NK-92 (cell line): Measurements from ENCODE around the gene HTR1E.
"Not testable (repeated sequence)": the region's sequence is repeated elsewhere in the genome, so short reads cannot be mapped to it uniquely, and the experiment has no call there.

Source experiments
- DNase-seq: peaks from one replicate; lab custom pipeline; 2025; ENCODE audit not compliant: unreplicated experiment; lab: John Stamatoyannopoulos, UW

HTR1E gene, protein sequence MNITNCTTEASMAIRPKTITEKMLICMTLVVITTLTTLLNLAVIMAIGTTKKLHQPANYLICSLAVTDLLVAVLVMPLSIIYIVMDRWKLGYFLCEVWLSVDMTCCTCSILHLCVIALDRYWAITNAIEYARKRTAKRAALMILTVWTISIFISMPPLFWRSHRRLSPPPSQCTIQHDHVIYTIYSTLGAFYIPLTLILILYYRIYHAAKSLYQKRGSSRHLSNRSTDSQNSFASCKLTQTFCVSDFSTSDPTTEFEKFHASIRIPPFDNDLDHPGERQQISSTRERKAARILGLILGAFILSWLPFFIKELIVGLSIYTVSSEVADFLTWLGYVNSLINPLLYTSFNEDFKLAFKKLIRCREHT

DNA sequence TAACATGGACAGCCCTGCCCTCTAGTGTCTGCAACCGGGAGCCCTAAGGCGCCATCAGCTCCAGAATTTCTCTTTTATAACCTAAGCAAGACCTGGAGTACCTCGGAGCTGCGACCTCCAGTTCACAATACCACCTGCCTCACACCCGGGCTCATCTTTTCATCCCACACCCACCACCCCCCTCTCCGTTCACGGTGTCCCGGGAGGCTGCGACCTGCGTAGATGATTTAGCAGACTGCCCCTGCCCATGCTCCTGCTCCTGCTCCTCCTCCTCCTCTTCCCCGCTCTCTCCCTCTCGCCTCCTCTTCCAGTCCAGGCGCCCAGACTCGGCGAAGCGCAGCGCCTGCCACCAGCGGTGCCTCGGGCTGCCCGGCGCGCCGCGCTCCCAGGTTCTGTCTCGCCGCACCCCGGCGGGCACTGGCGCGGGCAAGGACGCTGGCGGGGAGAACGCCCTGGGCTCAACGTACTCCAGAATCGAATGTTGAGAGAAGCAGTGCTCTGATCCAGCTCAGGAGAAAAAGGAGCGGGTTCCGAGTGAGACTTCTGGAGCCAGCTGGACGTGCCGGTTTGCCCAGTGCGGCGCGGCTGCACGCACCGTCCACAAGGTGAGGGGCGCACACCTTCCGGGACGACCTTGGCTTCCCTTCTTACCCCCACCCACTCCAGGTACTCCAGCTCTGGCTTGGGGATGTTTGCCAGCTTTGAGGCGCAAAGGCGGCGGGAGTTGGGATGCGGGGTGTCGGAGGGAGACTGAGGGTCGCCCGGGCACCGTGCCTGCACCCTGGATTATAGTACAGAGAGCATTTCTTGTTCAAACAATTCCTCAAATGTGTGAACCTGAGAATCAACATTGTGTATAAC is at the start of gene HTR1E:
HTR1E (plus strand) TSS at position 310 of the 861 bp plus-strand sequence. CDS start 77,807 bp downstream, outside the sequence.
- DNase-seq, result no peak

DNA sequence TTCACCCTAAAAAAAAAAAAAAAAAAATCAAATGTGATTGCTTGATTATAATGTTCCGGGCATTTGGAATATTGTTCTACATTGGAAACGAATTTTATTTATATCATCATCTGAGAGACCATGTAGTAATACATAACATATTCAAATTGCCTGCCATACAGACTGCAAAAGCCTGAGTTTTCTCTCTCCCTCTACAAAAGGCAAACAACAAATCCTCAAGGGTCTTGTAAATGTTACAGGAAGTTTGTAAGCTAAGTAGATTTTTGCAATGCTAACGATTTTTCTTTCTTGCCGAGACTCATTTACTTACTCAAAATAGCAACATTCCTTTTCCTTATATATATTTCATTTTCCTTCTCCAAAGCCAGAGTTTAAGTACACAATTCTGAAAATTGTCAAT is 49.0 kb upstream of the HTR1E start:
- DNase-seq, result no peak

DNA sequence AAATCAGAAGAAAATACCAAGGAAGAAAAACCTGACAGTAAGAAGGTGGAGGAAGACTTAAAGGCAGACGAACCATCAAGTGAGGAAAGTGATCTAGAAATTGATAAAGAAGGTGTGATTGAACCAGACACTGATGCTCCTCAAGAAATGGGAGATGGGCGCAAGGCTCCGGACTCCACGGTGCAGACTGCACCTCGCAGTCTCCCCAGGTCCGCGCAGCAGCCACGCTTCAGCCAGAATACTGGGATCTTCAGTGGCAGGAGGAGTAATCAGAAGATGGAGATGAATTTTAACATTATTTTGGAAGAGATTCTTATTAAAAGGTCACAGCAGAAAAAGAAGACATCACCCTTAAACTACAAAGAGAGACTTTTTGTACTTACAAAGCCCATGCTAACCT is 40.1 kb upstream of the HTR1E start:
- not testable (repeated sequence) for DNase-seq

DNA sequence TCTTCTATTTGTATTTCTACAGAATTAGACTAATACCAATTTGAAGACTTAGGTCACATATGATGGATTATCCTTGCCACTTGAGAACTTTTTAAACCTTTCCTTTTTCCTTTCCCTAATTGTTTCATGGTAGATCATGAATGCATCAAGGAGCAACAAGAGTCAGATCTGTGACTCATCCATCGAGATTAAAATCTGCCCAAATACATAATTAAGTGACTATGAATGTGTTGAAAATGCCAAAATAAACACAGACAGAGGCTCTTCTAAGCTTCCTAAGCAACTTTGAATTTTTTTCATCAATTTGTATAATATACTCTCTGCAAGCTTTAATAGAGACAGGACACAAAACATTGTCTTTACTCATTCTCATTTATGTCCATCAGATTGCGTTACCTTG is 23.5 kb upstream of the HTR1E start:
- DNase-seq, result no peak

DNA sequence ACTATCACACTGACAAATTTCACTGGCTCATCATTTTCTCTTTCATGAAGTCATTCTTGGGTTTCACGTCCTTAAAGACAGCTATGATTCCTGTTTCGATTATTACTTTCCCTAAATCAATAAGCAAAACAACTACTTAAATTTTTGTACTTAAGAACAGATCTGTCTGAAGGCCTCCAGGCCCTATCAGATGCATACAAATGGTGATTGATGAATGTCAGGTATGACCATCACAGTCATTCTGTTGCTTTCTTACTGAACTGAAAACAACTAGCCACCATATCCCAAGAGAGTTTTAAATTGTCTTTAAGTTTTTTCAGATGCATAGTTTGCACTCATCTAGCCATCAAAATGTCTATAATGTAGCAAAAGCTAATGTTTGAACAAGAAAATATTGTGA is 20.9 kb upstream of the HTR1E start:
- no peak for DNase-seq

DNA sequence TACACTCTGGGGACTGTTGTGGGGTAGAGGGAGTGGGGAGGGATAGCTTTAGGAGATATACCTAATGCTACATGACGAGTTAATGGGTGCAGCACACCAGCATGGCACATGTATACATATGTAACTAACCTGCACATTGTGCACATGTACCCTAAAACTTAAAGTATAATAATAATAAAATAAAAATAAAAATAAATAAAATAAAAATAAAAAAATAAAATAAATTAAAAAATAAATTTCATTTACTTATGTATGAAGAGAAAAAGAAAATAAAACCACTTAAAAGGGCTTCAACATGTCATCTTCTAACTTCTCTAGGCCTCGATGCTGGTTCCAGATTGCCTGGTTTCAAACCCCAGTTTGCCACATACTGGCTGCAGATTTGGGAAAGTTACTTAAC is 10.2 kb upstream of the HTR1E start:
- DNase-seq, result not testable (repeated sequence)

DNA sequence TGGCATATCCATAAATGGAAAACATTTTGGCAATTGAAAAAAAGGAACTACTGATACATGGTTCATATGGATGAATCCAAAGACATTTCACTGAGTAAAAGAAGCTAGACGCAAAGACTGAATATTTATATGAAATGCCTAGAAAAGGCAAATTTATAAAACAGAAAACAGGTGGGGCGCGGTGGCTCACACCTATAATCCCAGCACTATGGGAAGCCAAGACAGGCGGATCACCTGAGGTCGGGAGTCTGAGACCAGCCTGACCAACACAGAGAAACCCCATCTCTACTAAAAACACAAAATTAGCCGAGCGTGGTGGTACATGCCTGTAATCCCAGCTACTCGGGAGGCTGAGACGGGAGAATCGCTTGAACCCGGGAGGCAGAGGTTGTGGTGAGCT is 9.5 kb upstream of the HTR1E start:
- DNase-seq, result not testable (repeated sequence)

DNA sequence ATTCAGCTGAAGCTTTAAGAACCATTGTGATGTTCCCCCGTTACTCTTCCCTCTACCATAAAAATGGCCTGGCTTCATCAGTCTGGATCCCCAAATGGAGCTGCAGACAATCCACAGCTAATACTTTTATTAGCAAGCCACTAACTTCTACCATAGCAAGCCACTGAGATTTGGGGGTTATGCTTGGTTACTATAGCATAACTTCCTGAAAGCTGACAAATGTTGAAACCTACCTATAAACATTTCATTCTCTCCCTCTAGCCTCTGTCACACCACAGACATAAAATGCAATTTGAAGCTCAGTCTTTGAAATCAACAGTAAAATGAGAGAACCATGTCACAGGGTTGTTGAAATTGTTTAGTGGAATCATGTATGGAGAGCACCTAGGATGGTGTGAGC is 3.0 kb upstream of the HTR1E start:
- no peak for DNase-seq

DNA sequence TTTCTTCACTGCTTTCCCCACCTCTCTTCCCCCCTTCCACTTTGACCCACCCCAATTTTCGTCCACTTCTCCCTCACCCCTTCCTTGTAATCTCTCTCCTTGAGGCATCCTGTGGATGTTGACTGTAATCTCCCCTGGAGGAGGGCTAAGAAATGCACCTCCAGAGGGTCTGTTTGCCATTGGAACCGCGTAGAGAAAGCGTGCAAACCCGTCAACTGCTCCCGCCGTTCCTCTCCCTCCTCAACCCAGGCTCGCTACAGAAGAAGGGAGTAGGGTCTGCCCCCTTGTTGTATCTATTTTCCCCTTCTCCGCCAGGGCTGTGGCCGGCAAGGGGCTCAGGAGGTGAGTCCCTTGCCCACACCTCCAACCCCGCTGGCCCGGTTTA is 502 bp upstream of the HTR1E start:
- DNase-seq, result no peak

DNA sequence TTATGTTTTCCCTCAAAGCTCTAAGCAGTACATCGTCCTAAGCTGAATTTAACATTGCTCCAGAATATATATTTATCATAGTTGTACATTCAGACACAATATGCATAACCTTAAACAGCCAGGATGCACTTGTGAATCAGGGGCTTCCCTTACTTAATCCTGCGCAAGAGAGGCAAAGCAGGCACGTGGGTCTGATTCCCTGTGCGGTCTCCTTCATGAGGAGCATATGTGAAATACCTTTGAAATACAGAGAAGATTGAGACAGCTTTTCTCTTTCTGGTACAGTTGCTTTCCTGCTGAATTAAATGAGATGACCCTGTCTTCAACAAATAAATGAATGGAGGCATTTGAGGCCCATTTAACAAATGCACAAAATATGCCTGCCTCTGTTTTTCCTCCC is 1.5 kb downstream of the HTR1E start:
- DNase-seq, result no peak

DNA sequence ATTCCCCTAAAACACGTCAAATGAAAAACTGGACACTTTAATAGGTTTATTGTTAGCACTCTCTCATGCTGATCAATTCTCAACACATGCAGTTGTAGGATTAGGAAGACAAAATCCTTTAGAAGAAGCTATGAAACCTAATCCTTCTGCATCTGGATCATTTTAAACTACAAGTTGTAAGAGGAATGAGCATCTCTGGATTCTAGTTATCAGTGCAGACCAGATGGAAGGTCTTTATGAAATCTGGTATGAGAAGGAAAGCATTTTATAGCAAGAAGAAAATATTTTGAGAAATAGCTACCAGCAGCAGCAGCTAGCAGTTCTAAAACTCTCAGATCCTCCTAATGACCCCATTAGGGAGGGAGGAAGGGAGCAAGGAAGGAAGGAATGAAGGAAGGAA is 4.1 kb downstream of the HTR1E start:
- DNase-seq, result no peak

DNA sequence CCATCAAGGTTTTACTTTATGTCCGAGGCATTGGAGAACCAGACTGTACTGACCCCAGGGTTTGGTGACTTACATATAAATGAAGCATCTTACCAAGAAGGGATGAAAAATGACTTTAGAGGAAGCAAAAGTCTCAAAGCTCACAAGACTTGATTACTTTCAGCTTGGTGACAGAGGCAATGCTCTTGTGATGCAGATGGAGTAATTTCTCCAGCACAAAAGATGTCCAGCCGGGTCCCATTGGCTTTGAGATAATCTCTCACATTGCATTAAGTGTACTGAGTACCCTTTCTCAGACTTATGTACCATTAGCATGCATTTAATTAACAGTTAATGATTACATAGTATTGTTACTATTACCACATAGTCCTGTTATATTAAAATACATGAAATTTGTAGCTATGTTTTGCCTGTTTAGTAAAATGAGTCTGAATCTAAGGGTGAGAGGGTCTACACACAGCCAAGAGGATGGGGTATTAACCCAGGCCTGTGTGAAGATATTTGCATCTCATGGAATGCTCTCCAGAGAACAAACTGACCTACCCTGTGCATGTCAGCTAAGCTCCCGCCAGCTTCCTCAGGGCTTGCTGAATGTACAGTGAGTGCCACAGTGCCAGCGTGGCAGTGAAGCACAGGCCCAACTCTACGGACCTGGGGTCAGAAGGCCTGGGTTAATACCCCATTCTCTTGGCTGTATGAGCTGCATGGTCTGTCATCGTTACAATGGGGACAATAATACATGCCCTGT is 5.6 kb downstream of the HTR1E start:
- no peak for DNase-seq

DNA sequence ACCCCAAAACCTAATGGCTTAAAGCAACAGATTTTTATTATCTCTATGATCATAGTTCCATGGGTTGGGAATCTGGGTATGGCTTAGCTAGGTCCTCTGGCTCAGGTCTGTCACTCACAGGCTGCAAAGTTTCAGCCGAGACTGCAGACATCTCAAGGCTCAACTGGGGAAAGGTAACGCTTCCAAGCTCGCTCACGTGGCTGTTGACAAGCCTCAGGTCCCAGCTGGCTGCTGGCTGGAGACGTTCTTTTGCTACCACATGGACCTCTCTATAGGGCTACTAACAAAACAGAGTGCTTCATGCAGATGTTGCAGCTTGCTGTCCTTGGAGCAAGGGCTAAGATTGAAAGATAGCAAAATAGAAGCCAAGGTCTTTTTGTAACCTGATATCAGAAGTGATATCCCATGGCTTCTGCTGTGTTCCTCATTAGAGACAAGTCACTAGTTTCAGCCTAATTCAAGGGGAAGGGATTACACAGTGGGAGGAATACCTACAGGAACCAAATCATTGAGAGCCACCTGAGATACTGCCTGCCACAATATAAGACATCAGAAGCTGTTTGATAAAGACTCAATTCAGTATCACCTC is 6.6 kb downstream of the HTR1E start:
- no peak for DNase-seq

DNA sequence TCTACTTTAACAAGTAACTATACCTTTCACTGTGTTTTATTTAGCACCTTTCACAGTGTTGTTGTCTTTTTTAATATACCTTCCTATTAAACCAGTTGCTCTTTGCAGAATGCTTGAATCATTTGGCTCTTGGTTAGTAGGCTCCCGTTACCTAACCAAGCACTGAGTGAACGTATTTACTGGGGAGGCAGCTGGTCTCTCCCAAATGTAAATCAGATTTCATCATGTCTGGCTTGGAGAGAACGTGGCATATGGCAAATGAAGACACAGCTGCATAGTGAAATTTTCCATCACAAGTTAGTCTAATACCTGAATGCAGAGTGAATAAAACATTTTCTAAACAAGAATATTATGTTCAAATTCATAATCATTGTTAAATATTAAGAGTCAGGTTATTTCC is 12.4 kb downstream of the HTR1E start:
- DNase-seq, result no peak

DNA sequence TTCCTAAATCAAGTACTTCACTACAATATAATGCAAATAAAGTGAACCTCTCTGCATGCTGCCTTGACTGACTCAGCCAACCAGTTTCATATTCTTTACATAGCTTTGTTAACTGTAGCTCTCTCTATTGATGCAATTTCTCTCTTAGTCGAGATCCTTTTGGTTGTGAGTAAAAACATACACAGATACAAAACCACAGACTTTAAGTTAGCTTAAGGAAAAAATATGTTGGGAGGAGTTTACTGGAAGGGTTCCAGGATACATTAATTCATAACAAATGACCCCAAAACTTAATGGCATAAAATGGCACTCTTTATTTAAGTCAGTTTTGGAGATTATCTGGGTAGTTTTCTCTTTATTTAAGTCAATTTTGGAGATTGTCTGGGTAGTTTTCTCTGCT is 15.7 kb downstream of the HTR1E start:
- DNase-seq, result no peak

DNA sequence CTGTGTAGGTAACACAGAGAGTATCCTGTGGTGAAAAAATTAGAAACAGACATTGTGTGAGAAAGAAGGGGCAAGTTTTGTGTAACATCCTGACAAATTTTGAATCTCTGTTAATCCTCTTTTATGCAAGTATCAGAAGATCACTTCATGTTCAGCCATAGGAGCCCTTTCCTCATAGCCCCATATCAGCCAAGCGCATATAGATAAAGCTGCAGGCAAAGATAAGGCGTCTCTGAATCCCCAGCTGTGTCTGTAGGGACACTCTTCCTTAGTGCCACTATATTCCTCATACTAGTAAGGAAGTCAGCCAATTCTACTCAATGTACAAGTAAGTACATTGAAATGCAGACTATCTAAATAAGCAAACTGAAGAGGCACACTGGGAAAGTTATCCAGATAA is 22.3 kb downstream of the HTR1E start:
- no peak for DNase-seq

DNA sequence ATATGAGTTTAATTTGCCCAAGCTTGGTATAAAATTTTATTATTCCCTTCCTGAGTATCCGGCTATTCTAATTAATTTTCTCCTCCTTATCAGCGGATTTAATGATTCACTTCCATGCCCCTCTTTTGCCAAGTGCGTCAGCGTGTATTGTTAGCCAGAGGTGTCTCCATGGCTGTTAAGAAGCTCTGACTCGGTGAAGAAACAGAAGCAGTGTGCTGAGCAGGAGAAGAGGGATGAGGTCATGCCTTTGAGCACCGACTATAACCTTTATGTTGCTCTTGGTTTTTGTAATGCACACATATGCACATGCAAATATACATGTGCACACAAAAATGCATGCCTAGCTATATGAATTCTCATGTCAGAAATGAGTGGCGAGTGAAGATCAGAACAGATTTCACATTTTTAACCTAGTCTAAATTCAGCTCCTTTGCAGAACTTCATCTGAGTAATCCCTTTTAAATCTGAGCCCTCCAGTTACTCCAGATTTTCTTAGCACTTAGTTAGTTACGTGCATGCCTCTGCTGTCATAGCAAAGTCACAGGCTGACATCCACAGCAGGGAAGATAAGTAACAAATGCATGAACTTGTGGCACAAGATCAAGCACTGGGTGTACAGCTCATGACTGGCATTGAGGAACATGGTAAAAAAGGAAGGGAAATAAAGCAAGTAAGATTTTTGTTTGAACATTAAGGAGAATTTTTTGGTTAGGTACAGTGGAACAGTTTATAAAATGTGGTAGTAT is 24.3 kb downstream of the HTR1E start:
- DNase-seq, result no peak

DNA sequence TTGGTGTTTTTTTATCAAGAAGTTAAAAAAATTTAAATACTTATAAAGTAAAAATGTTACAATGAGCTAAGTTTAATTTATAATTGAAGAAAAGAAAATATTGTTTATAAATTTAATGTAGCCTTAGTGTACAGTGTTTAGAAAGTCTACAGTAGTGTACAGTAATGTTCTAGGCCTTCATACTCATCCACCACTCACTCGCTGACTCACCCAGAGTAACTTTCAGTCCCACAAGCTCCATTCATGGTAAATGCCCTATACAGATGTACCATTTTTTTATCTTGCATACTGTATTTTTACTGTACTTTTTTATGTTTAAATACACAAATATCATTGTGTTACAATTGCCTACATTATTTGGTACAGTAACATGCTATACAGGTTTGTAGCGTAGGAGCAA is 26.0 kb downstream of the HTR1E start:
- DNase-seq, result no peak

DNA sequence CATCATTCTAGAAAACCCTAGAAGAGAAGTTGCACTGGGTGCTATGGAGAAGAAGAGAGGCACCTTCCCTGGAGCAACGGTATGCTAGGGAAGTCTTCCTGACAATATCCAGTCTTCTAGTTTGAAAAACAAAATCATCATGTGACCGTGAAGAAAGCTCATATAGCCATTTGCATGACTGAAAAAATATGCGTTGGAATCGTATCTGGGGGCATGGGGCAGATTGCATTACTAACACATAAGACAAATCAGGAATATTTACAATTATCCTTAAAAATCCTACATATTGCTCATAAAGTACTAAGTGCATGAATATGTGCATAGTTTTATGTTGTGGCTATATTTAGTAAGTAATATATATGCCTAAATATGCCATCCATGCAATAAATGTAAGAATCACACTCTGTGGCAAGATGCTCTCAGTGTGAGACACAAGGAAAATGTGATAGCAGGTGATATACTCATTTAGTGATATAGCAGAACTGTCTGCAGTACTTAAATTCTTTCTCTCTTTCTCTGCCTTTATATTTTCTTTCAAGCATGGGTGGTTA is 26.8 kb downstream of the HTR1E start:
- no peak for DNase-seq

DNA sequence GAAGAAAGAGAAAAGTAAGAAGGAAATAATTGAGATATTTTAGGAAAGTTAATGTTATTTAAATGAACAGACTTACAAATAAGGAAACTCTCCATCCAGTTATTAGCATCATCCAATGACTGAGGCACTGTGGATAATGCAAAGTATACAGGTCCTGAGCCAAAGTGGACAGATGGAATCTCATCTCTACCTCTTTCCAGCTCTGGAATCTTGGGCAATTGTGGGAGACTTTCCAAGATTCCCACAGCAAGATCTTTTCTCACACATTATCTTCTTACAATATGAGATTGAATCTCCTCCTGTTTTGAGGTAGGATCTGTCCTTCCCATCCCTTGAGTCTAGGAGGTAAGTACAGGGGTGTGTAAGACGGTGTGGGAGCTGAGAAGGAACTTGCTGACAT is 28.9 kb downstream of the HTR1E start:
- no peak for DNase-seq
